Osteocyte (in vitro differentiated cells): Measurements from ENCODE around the gene TBCE. TPM values are rescaled to one million over a fixed set of nuclear protein-coding genes. Genes with fewer than 3 reads are reported as not detected.

Source experiments
- DNase-seq: peaks from one replicate; pipeline ENCODE4 v3.0.0; 2021; ENCODE audit warnings: mixed read lengths; ENCODE audit not compliant: unreplicated experiment; ENCODE audit errors: extremely low spot score
- H3K27ac Mint-ChIP-seq: one replicate; pipeline ENCODE4 v1.8.0; 2021; ENCODE audit warnings: mild to moderate bottlenecking, mixed read lengths; ENCODE audit not compliant: unreplicated experiment
- H3K27me3 Mint-ChIP-seq: one replicate; pipeline ENCODE4 v1.8.0; 2021; ENCODE audit warnings: mixed read lengths; ENCODE audit not compliant: unreplicated experiment
- H3K36me3 Mint-ChIP-seq: one replicate; pipeline ENCODE4 v1.8.0; 2021; ENCODE audit warnings: mixed read lengths; ENCODE audit not compliant: unreplicated experiment
- H3K4me1 Mint-ChIP-seq: one replicate; pipeline ENCODE4 v1.8.0; 2021; ENCODE audit warnings: mixed read lengths; ENCODE audit not compliant: unreplicated experiment
- H3K4me3 Mint-ChIP-seq: one replicate; pipeline ENCODE4 v1.8.0; 2021; ENCODE audit warnings: mild to moderate bottlenecking, moderate library complexity, mixed read lengths; ENCODE audit not compliant: unreplicated experiment
- H3K9me3 Mint-ChIP-seq: one replicate; pipeline ENCODE4 v1.8.0; 2021; ENCODE audit warnings: mixed read lengths; ENCODE audit not compliant: unreplicated experiment
- CTCF ChIP-seq: fragments of 200-600 bp; sonication (generic); IDR thresholded peaks from 2 replicates; pipeline ENCODE4 v1.5.0; 2021; ENCODE audit warnings: antibody characterized with exemption, mild to moderate bottlenecking, moderate library complexity
- total RNA-seq: library from RNA; stranded (reverse); gene quantifications from 2 replicates; pipeline ENCODE4 v1.2.1, GENCODE V29; 2021

The TBCE gene
- total RNA-seq, 1 donor from 2014 or later, result 30.3 TPM

- no peak for TF ChIP-seq CTCF
- H3K27ac Mint-ChIP-seq, result peak overlapping the region; percentile 47
- H3K9me3 Mint-ChIP-seq, result no peaks in the 10 kb centered on the region
- H3K36me3 Mint-ChIP-seq, result peaks cover 6% of the 10 kb centered on the region
- DNase-seq, result no peak
- no peaks in the 10 kb centered on the region for H3K27me3 Mint-ChIP-seq
- peaks cover 7% of the 10 kb centered on the region for H3K4me1 Mint-ChIP-seq
- no peak overlapping the region for H3K4me3 Mint-ChIP-seq
Measured at GRCh38 chr1:235410467-235410866, 43.2 kb downstream of the TBCE start.

GRCh38 chr1:235411489-235412486 is 44.6 kb downstream of the TBCE start:
- Mint-ChIP-seq H3K4me1 (peaks cover 7% of the 10 kb centered on the region), H3K4me3 (no peak overlapping the region), H3K36me3 (peaks cover 6% of the 10 kb centered on the region), H3K27ac (peak overlapping the region; percentile 47), H3K9me3 (no peaks in the 10 kb centered on the region), H3K27me3 (no peaks in the 10 kb centered on the region)
- DNase-seq, result no peak
- no peak for TF ChIP-seq CTCF

- Mint-ChIP-seq H3K9me3 (no peaks in the 10 kb centered on the region), H3K27ac (peak overlapping the region; percentile 8), H3K36me3 (peaks cover 6% of the 10 kb centered on the region), H3K4me1 (peaks cover 7% of the 10 kb centered on the region), H3K4me3 (no peak overlapping the region), H3K27me3 (no peaks in the 10 kb centered on the region)
- peak; percentile 86 for DNase-seq
- TF ChIP-seq CTCF, result peak; percentile 79
Measured at GRCh38 chr1:235415008-235415904, 48.0 kb downstream of the TBCE start.

GRCh38 chr1:235416662-235417049 is 49.4 kb downstream of the TBCE start:
- no peak for TF ChIP-seq CTCF
- Mint-ChIP-seq H3K4me3 (no peak overlapping the region), H3K9me3 (no peaks in the 10 kb centered on the region), H3K27ac (no peak overlapping the region), H3K27me3 (no peaks in the 10 kb centered on the region), H3K4me1 (peaks cover 2% of the 10 kb centered on the region), H3K36me3 (peaks cover 9% of the 10 kb centered on the region)
- no peak for DNase-seq
